HG03469 (cell line): Measurements from ENCODE around the gene ELMO3.

Experiments used
- ATAC-seq: cut with Tn5 transposase; IDR thresholded peaks from one replicate; pipeline ENCODE4 v1.9.1; 2021; ENCODE audit warnings: mild to moderate bottlenecking, moderate library complexity, moderate number of reproducible peaks; ENCODE audit not compliant: unreplicated experiment

Gene ELMO3

GRCh38 chr16:67181346-67181745, 17.6 kb upstream of the ELMO3 start:
- ATAC-seq: no peak

- no peak for ATAC-seq
Measured at GRCh38 chr16:67182288-67182687, 16.6 kb upstream of the ELMO3 start.

GRCh38 chr16:67183284-67183626, 15.7 kb upstream of the ELMO3 start:
- no peak for ATAC-seq

GRCh38 chr16:67183627-67184452, 15.1 kb upstream of the ELMO3 start, which contains the start of gene MATCAP1:
Gene MATCAP1 (minus strand): TSS chr16:67183963. CDS start chr16:67180610, 3,353 bp downstream.
- ATAC-seq: peak; percentile 63

- no peak for ATAC-seq
Measured at GRCh38 chr16:67184453-67184994, 14.4 kb upstream of the ELMO3 start.

- no peak for ATAC-seq
Measured at GRCh38 chr16:67184995-67185650, 13.8 kb upstream of the ELMO3 start.

GRCh38 chr16:67185651-67186134, 13.2 kb upstream of the ELMO3 start:
- ATAC-seq: no peak

- no peak for ATAC-seq
Measured at GRCh38 chr16:67186550-67186950, 12.4 kb upstream of the ELMO3 start.

- no peak for ATAC-seq
Measured at GRCh38 chr16:67187175-67187890, 11.6 kb upstream of the ELMO3 start.

- ATAC-seq: no peak
Measured at GRCh38 chr16:67188323-67188722, 10.6 kb upstream of the ELMO3 start.

- ATAC-seq: no peak
Measured at GRCh38 chr16:67188798-67189197, 10.1 kb upstream of the ELMO3 start.

GRCh38 chr16:67190041-67190440, 8.9 kb upstream of the ELMO3 start, which contains the start of gene EXOC3L1:
Gene EXOC3L1 (minus strand): TSS chr16:67190136. CDS start chr16:67189676, 460 bp downstream.
- ATAC-seq: no peak

GRCh38 chr16:67190448-67191399, 8.2 kb upstream of the ELMO3 start:
- no peak for ATAC-seq

- no peak for ATAC-seq
Measured at GRCh38 chr16:67191411-67191994, 7.4 kb upstream of the ELMO3 start.

- ATAC-seq: peak; percentile 66
Measured at GRCh38 chr16:67191995-67192681, 6.8 kb upstream of the ELMO3 start, which contains the start of gene E2F4. Gene E2F4 (plus strand): TSS chr16:67192155. CDS start chr16:67192228, 73 bp downstream.

- ATAC-seq: no peak
Measured at GRCh38 chr16:67192781-67193361, 6.1 kb upstream of the ELMO3 start.

- no peak for ATAC-seq
Measured at GRCh38 chr16:67193536-67193935, 5.4 kb upstream of the ELMO3 start.

- no peak for ATAC-seq
Measured at GRCh38 chr16:67194260-67194659, 4.7 kb upstream of the ELMO3 start.

- no peak for ATAC-seq
Measured at GRCh38 chr16:67195676-67196075, 3.3 kb upstream of the ELMO3 start.
